ENCODE measurements around the gene MYOF.
A peak's percentile ranks its signal among the peaks of the same experiment; 100 is the strongest.
"Not testable (repeated sequence)": the region's sequence is repeated elsewhere in the genome, so short reads cannot be mapped to it uniquely, and the experiment has no call there.

MYOF gene

GRCh38 chr10:93290661-93291354, 191.3 kb downstream of the MYOF start:
- no peak for DNase-seq (ENCODE audit: low read depth)

- peak; percentile 68 for DNase-seq (ENCODE audit: low read depth)
These were observed 193.2 kb downstream of the MYOF start for GRCh38 chr10:93288679-93289634.

- no peak for DNase-seq (ENCODE audit: low read depth)
These were observed 194.4 kb downstream of the MYOF start for GRCh38 chr10:93287775-93288174.

- not testable (repeated sequence) for DNase-seq (ENCODE audit: low read depth)
These were observed 197.9 kb downstream of the MYOF start for GRCh38 chr10:93284246-93284645.

GRCh38 chr10:93281367-93281720, 200.8 kb downstream of the MYOF start:
- DNase-seq (ENCODE audit: low read depth): no peak

GRCh38 chr10:93280699-93281366, 201.3 kb downstream of the MYOF start:
- DNase-seq (ENCODE audit: low read depth): no peak

- no peak for DNase-seq (ENCODE audit: low read depth)
These were observed 201.9 kb downstream of the MYOF start for GRCh38 chr10:93280121-93280698.

GRCh38 chr10:93277360-93277759, 204.8 kb downstream of the MYOF start:
- no peak for DNase-seq (ENCODE audit: low read depth)

- no peak for DNase-seq (ENCODE audit: low read depth)
These were observed 207.7 kb downstream of the MYOF start for GRCh38 chr10:93274419-93274818.

GRCh38 chr10:93272884-93273675, 209.1 kb downstream of the MYOF start:
- DNase-seq (ENCODE audit: low read depth): no peak

GRCh38 chr10:93271347-93271746, 210.8 kb downstream of the MYOF start:
- DNase-seq (ENCODE audit: low read depth): no peak

GRCh38 chr10:93269281-93269680, 212.9 kb downstream of the MYOF start:
- no peak for DNase-seq (ENCODE audit: low read depth)

- no peak for DNase-seq (ENCODE audit: low read depth)
These were observed 214.1 kb downstream of the MYOF start for GRCh38 chr10:93268021-93268420.

GRCh38 chr10:93267521-93267920, 214.6 kb downstream of the MYOF start:
- no peak for DNase-seq (ENCODE audit: low read depth)

- DNase-seq (ENCODE audit: low read depth): no peak
These were observed 215.3 kb downstream of the MYOF start for GRCh38 chr10:93266858-93267257.

GRCh38 chr10:93261961-93262610, 220.0 kb downstream of the MYOF start:
- peak; percentile 84 for DNase-seq (ENCODE audit: low read depth)

- no peak for DNase-seq (ENCODE audit: low read depth)
These were observed 221.0 kb downstream of the MYOF start for GRCh38 chr10:93261089-93261488.

GRCh38 chr10:93259126-93259525, 223.0 kb downstream of the MYOF start:
- DNase-seq (ENCODE audit: low read depth): no peak

Measured in stromal cell of bone marrow (primary cell).